GM18508 (cell line): ENCODE measurements around the gene PXT1.
"Not testable (repeated sequence)": the region's sequence is repeated elsewhere in the genome, so short reads cannot be mapped to it uniquely, and the experiment has no call there.

Experiments used
- ATAC-seq: cut with Tn5 transposase; IDR thresholded peaks from one replicate; pipeline ENCODE4 v1.9.1; 2021; ENCODE audit warnings: moderate number of reproducible peaks; ENCODE audit not compliant: insufficient read depth, unreplicated experiment

PXT1 gene

DNA sequence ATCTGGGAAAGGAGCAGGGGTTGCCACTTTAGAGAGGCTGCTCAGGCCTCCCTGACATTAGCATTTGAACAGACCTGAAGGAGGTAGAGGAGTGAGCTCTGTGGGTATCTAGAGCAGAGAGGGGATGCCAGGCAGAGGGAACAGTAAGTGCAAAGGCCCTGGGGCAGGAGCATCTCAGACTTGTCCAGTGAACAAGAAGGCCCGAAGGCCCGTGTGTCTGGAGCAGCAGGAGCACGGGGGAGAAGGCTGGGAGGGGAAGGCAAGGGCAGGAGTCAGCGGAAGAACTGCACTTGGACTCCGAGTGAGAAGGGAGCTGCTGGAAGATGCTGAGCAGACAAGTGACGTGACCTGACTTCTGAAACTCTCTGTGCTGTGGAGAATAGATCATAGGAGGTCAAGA, 70.6 kb downstream of the PXT1 start:
- no peak for ATAC-seq

DNA sequence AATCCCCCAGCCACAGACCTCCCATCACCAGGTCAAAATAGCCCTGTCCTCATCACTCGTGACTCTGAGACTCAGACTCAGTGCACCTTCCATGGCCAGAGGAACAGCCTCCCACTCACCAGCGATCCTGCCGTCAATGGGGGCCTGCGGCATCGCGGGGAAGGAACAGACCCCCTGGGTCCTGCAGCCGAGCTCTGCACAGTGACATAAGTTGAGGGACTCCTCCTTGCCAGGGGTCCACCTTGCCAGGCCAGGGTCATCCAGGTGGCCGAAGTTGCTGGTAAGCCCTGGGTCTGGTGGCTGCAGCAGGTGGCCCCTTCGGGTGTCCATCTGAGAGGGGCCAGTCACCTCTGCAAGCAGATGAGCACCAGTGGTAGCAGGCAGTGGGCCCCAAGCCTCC, 71.4 kb downstream of the PXT1 start:
- no peak for ATAC-seq

DNA sequence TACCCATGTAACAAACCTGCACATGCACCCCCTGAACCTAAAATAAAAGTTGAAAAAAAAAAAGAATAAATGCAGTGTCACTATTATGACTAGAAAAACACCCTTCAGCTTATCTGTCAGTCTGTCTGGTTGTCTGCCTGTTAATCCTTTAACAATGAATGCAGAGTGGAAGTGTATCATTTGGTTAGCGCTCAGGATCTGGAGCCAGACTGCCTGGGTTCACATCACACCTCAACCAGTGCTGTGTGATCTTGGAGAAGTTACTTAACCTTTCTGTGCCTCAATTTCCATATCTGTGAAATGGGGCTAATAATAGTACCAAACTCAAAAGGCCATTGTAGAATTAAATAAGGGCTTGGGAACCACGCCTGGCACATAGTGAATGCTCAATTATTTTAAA, 72.0 kb downstream of the PXT1 start:
- ATAC-seq, result no peak

GRCh38 chr6:36368921-36369865, 73.5 kb downstream of the PXT1 start:
- no peak for ATAC-seq

DNA sequence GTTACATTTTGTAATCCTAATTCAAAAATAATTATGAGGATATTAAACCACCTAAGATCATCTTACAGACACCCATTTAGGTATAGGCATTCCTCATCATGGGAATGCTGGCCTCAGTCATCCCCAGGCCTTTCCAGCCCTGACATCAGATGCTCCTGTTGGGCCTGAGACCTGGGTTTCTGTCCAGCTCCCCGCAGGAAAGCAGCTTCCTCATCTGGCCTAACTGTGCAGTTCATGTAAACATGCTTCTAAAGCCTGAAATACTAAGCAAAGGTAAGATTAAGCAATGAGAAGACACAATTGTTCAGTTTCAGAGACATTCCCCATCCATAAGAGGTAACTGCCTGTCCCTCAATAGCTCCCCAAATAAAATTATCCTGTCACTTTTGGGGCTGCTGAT, 74.2 kb downstream of the PXT1 start:
- ATAC-seq, result no peak

- ATAC-seq, result no peak
Measured at GRCh38 chr6:36367743-36368142, 74.9 kb downstream of the PXT1 start.

- ATAC-seq, result no peak
Measured at GRCh38 chr6:36364669-36365479, 77.8 kb downstream of the PXT1 start.

DNA sequence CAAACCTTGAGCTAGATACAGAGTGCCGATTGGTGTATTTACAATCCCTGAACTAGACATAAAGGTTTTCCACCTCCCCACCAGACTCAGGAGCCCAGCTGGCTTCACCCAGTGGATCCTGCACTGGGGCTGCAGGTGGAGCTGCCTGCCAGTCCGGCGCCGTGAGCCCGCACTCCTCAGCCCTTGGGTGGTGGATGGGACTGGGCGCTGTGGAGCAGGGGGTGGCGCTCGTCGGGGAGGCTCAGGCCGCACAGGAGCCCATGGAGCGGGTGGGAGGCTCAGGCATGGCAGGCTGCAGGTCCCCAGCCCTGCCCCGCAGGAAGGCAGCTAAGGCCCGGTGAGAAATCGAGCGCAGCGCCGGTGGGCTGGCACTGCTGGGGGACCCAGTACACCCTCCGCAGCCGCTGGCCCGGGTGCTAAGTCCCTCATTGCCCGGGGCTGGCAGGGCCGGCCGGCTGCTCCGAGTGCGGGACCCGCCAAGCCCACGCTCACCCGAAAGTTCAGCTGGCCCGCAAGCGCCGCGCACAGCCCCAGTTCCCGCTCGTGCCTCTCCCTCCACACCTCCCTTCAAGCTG, 78.5 kb downstream of the PXT1 start:
- not testable (repeated sequence) for ATAC-seq

DNA sequence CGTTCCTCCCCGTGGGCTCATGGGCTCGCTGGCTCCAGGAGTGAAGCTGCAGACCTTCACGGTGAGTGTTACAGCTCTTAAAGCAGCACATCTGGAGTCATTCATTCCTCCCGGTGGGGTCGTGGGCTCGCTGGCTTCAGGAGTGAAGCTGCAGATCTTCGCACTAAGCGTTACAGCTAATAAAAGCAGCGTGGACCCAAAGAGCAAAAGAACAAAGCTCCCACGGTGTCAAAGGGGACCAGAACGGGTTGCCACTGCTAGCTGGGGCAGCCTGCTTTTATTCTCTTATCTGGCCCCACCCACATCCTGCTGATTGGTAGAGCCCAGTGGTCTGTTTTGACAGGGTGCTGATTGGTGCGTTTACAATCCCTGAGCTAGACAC, 79.3 kb downstream of the PXT1 start:
- ATAC-seq, result not testable (repeated sequence)

GRCh38 chr6:36362551-36363370, 79.9 kb downstream of the PXT1 start:
- ATAC-seq, result no peak

DNA sequence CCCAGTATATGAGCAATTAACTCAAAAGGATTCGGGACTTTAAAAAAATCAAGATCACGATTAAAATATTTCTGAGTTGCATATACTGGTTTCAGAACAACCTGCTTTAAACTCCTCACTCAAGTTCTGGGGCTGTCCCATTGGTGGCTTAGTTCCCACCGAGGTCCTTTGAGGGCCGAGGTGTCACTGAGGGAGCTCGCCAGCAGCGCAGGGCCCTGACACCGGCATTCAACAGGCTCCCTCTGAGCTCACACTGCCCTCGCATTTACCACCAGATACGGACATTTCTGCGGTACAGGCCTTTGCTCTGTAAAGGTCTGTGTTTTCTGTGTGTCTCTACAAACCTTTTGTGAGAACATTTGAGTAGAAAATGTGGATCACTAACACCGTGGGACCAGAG, 81.6 kb downstream of the PXT1 start:
- ATAC-seq, result no peak

GRCh38 chr6:36360241-36361054, 82.2 kb downstream of the PXT1 start:
- no peak for ATAC-seq

DNA sequence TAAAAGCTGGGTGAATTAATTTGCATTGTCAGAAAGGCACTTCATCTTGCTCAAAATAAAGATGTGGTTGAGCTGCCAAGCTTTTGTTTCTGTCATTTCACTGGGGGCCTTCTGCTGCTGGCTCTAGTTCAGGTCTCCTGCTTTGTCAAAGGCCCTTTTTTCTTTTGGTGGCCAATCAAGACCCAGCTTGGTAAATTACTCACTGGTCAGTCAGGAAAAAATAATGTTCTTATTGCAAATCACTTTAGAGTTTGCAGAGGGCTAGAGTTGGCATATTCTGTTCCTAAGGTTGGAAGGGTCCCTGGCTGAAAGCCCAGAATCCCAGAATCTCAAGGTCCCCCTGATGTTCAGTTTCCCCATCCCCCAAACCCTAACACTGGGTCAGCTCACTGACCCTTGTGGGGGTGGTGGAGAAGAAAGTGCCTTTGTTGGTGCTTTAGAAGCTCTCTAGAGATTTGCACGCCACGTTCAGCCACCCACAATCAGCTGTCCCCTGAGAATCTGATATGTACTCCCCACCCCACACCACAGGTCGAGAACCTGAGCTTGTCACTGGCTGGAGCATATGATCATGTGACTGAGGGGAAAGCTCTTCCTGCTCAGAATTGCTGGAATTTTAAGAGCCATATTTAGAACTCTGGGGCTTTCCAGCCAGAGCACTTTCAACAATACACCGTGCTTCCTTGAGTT, 84.3 kb downstream of the PXT1 start:
- no peak for ATAC-seq

GRCh38 chr6:36357872-36358225, 84.8 kb downstream of the PXT1 start:
- no peak for ATAC-seq

DNA sequence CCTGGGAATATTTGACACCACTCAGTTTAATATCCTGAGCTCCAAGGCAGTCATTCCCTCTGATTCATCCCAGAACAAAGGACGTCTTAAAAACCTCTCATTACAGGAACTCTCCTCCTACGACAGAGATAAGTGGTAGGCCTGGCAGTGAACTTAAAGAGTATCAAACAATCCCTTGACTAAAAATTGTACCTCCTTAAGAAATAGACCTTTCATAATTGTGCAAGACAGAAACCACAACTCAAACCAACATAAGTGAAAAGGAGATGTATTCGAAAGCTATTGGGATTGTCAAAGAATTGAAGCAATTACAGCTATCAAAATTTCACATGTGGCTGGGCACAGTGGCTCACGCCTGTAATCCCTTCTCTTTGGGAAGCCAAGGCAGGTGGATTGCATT, 86.8 kb downstream of the PXT1 start:
- no peak for ATAC-seq

GRCh38 chr6:36353411-36353915, 89.2 kb downstream of the PXT1 start:
- no peak for ATAC-seq

GRCh38 chr6:36352477-36353157, 90.0 kb downstream of the PXT1 start:
- no peak for ATAC-seq
